Right kidney (tissue), 1 donor: ENCODE data around the gene ROR1.

ENCODE experiments used
- DNase-seq: peaks from one replicate; pipeline ENCODE4 v3.0.0-alpha.2; 2016

Gene ROR1

GRCh38 chr1:63974966-63975365 is 201.1 kb downstream of the ROR1 start:
- no peak for DNase-seq

DNA sequence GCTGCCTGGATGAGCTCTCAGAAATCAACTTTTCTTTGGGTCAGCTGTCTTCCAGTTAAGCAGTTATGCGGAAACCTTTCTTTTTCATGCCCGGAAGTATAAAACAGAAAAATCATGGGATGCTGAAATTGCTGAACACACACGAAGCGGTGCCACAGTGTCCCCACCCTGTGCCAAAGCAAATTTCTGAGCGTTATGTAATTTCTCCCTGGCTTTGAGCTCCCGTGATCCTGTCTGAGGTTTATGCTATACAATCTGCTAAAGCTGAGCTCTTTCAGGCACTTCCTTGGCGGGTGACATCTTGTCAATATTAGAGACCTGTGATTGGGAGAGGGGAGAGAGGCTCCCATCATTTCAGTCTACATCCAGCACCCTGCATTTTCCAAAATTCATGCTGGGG is 201.7 kb downstream of the ROR1 start:
- DNase-seq = no peak

GRCh38 chr1:63976006-63976405 is 202.2 kb downstream of the ROR1 start:
- DNase-seq = no peak

DNA sequence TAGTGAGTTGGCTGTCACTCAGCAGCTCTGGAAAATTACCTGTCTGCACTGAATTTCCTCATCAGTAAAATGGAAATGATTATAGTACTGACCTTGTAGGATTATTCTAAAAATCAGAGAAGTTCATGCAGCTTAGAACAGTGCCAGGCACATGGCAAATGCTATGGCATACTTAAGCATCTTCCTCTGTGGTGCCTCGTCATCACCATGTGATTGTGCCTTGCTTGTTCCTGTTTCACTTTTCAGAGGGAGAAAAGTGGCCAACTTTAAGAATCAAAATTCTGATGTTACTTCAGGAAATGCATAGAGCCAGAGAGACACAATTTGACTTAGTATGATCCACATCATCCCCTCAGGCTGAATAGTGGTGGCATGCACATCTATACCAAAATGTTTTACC is 203.6 kb downstream of the ROR1 start:
- DNase-seq = no peak

GRCh38 chr1:63980740-63981407 is 207.1 kb downstream of the ROR1 start:
- no peak for DNase-seq

- no peak for DNase-seq
Observed at GRCh38 chr1:63981408-63981773, 207.6 kb downstream of the ROR1 start.

DNA sequence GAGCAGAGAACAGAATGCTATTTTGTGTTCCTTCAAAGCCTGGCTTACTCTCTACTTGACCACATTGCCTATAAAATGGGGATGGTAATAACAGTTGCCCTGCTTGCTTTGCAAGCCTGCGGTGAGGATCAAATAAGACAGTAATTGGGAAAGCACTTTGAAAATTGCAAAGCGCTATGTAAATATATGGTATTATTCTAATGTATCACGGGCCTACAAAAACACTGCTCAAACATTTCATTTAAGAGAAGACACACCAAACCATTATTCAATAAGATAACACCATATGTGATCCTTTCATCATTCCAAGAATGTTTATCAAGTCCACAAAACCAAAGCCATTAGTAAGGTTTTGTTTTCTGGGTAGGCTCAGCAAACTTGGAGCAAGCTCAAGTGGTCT is 208.4 kb downstream of the ROR1 start:
- no peak for DNase-seq

DNA sequence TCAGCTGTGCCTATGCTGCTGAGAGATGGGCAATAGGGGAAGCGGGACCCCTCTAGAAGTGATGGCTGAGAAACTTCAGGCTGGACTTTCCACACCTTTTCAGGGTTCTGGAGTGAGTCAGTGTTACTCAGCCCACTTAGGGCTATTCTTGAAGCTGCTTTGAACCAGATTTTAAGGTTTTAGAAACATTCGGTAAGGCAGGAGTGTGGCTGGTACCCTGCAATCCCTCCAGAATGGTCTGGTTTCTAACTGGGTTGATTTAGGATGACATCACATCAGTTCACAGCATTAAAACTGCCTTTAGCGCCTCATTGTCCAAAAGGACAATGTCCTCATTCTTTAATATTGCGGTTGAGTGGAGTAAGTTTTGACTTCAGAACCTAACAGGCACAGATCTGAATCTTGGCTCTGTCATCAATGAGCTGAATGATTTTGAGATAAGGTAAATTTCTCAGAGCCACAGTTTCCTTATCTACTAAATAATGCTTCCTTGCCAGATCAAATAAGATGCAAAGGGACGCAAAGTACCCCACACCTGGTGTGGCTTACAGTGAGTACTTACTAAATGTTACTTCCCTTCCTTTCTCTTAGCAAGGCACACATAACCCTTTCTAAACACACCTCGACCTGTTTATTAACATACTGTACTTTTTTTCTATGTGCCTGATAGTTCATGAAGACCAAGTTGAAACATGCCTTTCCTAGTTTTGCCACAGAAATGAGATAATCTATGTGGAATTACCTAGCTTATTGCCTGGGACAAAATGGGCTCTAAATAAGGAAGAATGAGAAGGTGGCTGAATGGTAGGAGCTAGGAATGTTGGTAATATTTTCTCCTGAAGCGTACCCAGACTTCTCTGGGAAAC is 209.8 kb downstream of the ROR1 start:
- DNase-seq = no peak

- DNase-seq = no peak
Observed at GRCh38 chr1:63984257-63984929, 210.6 kb downstream of the ROR1 start.

DNA sequence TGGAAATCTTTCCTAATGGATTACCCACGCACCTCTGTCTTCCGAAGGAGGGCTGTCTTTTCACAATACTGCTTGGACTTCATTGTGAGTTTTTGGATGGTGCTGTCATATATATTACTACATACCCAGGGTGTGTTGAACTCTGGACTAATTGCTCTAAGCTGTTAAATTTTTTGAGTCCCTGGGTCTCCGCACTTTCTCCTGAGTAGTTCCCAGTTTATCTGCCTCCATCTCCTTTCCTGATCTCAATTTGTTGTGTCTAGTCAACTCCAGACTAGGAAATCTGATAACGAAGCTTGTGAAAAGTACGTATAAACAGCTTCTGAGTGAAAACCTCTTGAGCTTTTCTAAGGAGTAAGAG is 211.1 kb downstream of the ROR1 start:
- no peak for DNase-seq

DNA sequence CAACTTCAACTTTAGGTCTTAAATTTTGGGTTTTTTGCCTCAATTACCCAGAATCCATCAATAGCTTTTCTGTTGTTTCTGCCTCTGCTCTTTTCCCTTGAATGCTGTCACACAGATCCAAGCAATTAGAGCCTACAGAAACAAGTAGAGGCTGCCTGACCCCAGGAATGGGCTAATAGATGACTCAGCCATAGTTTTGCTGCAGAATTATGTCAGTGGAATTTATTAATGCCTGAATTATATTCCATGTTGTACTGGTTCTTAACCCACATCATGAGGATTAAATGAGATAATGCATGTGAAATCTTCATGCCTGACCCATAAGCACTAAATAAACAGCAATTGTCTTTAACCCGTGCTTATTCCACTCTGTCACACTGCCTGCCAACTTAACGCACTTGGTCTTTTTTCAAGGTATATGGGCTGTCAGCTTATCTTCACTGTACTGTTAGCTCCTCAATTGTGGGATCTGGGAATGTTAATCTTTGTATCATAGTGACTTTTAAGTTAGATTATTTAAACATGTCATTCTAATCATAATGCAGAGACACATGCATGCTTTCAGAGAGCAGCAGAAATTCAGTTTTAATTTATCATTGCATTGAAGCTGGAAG is 213.3 kb downstream of the ROR1 start:
- no peak for DNase-seq

DNA sequence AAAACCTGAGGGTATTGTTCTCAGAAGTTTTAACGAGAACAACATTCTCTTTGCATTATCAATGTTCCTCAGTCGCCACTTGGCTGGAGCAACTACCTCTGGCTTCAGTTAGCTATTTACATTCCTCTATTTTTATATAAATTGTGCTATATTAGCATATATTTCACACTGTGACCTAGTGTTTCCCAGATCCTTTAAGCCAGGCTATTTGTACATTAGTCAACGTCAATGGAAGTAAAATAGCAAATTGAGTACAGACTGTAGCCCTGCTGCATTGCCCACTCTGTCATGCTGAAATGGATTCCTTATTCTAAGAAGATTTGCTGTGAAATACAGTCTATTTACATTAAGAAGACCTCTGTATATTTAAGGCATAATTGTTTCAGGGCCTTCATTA is 213.8 kb downstream of the ROR1 start:
- DNase-seq = no peak

GRCh38 chr1:63988941-63989340 is 215.1 kb downstream of the ROR1 start:
- DNase-seq = no peak

- no peak for DNase-seq
Observed at GRCh38 chr1:63991685-63992084, 217.9 kb downstream of the ROR1 start.

GRCh38 chr1:64000021-64000420 is 226.2 kb downstream of the ROR1 start:
- DNase-seq = peak; percentile 7

GRCh38 chr1:64001038-64001437 is 227.2 kb downstream of the ROR1 start:
- no peak for DNase-seq

GRCh38 chr1:64004451-64005025 is 230.7 kb downstream of the ROR1 start:
- no peak for DNase-seq

DNA sequence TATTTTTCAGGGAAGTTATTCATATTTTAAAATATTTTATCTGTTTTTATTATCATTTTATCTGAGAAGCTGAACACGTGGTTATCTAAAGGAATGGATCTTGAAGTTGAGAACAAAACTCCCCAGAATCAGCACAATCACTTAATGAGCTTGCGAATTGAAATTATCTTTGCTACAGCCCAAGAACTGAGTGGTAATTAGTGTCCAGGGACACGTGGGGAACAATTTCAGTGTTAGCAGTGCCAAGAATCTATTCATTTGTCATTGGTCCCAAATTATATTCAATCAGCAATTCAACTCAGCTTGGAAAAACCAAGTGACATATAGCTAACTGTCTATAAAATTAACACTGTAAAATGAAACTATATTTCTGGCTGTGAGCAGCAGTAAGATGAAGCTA is 232.0 kb downstream of the ROR1 start:
- DNase-seq = no peak

DNA sequence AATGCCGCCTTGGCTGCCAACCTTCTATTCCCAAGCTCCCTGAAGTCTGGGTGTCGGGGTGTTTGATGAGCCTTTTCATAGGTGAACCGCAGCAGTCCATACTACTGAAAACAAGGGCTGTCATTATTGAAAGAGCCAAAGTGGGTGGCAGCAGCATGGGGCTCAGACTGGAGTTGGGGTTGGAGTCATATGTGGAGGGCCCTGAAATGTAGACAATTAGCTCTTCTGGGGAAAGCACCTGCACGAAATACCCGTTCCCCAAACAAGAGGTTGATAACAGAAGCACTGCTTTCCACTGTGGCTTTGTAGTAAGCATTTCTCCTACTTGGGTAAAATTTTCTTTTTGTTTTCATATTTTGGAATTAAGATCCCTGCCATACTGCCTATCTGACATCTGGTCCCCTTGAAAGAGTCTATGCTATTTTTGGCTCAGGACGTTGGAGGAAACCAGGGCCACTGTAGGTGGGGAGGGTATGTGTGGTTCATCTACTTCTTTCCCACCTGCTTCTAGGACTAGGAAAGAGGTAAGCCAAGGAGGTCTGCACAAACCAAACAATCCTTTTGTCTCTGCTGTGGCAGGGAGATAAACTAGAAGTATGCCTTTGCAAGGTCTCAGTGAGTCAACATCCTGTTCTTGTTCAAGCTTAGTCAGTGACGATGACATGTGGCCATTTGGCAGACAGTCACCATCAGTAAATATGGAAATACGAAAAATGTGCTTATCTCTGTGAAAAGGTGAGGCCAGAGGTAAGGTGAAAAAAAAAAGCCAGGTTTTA is 232.6 kb downstream of the ROR1 start:
- no peak for DNase-seq

- no peak for DNase-seq
Observed at GRCh38 chr1:64010316-64010715, 236.5 kb downstream of the ROR1 start.

GRCh38 chr1:64013395-64013794 is 239.6 kb downstream of the ROR1 start:
- no peak for DNase-seq

- DNase-seq = no peak
Observed at GRCh38 chr1:64019818-64020217, 246.0 kb downstream of the ROR1 start.
